ENCODE measurements around the gene TYRO3. TPM values are rescaled to one million over a fixed set of nuclear protein-coding genes. Genes with fewer than 3 reads are reported as not detected.

Gene TYRO3
- polyA plus RNA-seq, 1 of the 3 experiments (the other 2 are of a cell fraction), result 8.7 TPM

GRCh38 chr15:41561777-41562145 is 2.7 kb downstream of the TYRO3 start:
- Histone ChIP-seq H3K4me2 (no peak overlapping the region), H4K20me1 (ENCODE audit: insufficient read depth) (no peaks in the 10 kb centered on the region), H3K27ac (ENCODE audit: low read depth in 2 of 2, low read length in 1 of 2) (no peak overlapping the region), H3K9me2 (no peaks in the 10 kb centered on the region), H2AFZ (ENCODE audit: low read depth) (no peak overlapping the region), H3K9me3 (no peaks in the 10 kb centered on the region), H3K4me1 (ENCODE audit: control insufficient read depth in 1 of 2, insufficient read depth in 2 of 2, low read depth in 1 of 2, low read length in 1 of 2) (peaks cover 4 to 37% of the 10 kb centered on the region in 2 experiments; a peak in 3 of 4 replicates), H3K4me3 (ENCODE audit: low read depth in 2 of 2, low read length in 1 of 2) (no peak overlapping the region), H3F3A (replicated peaks; ENCODE audit: insufficient read depth) (peaks cover 20% of the 10 kb centered on the region), H3K9ac (no peak overlapping the region), H3K36me3 (replicated peaks in 1 of 2; ENCODE audit: control insufficient read depth in 1 of 2, insufficient read depth in 2 of 2, low read length in 1 of 2) (no peaks in the 10 kb centered on the region), H3K27me3 (ENCODE audit: insufficient read depth) (no peaks in the 10 kb centered on the region), H3K79me2 (ENCODE audit: insufficient read depth) (no peaks in the 10 kb centered on the region)
- POLR2A ChIA-PET, result no interaction called here
- CTCF ChIA-PET, result interaction anchor here (0.8 to 3.3 kb wide), 6 partner anchors 9 to 250 kb away, joined by 3 to 10 read pairs (median 7); no protein-coding TSS in a partner anchor
- no peak for DNase-seq
- WGBS (ENCODE audit: low lambda C conversion rate), result no CpG with 5 or more reads among the region's 3 CpGs
- TF ChIP-seq RXRA (IDR thresholded peaks at IDR 0.05; ENCODE audit: borderline replicate concordance, low read depth), result no peak
- no peak for TF ChIP-seq USF2 (IDR thresholded peaks at IDR 0.05; ENCODE audit: borderline replicate concordance, low read depth, low read length)
- no peak for TF ChIP-seq FOXM1 (IDR thresholded peaks at IDR 0.05; ENCODE audit: low read depth)
- TF ChIP-seq RFX5 (IDR thresholded peaks at IDR 0.05; ENCODE audit: low read length), result no peak
- TF ChIP-seq CTCF (IDR thresholded peaks at IDR 0.05), result 0 out of 2 replicates have a peak, but pooled peaks have one; percentile 8

GRCh38 chr15:41562244-41562643 is 3.2 kb downstream of the TYRO3 start:
- Histone ChIP-seq H3K9me3 (no peaks in the 10 kb centered on the region), H3K4me1 (ENCODE audit: control insufficient read depth in 1 of 2, insufficient read depth in 2 of 2, low read depth in 1 of 2, low read length in 1 of 2) (peaks cover 4 to 37% of the 10 kb centered on the region in 2 experiments; a peak in 3 of 4 replicates), H3F3A (replicated peaks; ENCODE audit: insufficient read depth) (peaks cover 16% of the 10 kb centered on the region), H4K20me1 (ENCODE audit: insufficient read depth) (no peaks in the 10 kb centered on the region), H3K4me3 (ENCODE audit: low read depth in 2 of 2, low read length in 1 of 2) (no peak overlapping the region), H3K4me2 (no peak overlapping the region), H3K79me2 (ENCODE audit: insufficient read depth) (no peaks in the 10 kb centered on the region), H3K9me2 (no peaks in the 10 kb centered on the region), H3K27ac (ENCODE audit: low read depth in 2 of 2, low read length in 1 of 2) (no peak overlapping the region), H3K27me3 (ENCODE audit: insufficient read depth) (no peaks in the 10 kb centered on the region), H3K36me3 (replicated peaks in 1 of 2; ENCODE audit: control insufficient read depth in 1 of 2, insufficient read depth in 2 of 2, low read length in 1 of 2) (no peaks in the 10 kb centered on the region), H2AFZ (ENCODE audit: low read depth) (no peak overlapping the region), H3K9ac (no peak overlapping the region)
- TF ChIP-seq EZH2phosphoT487 (IDR thresholded peaks at IDR 0.05; ENCODE audit: borderline replicate concordance, low read depth) (no peak), YY1 (IDR thresholded peaks at IDR 0.05; ENCODE audit: low read depth) (no peak), FOXJ3 (CRISPR knock-in tag; IDR thresholded peaks at IDR 0.05) (no peak), GABPA (IDR thresholded peaks at IDR 0.05; ENCODE audit: low read depth) (no peak), CHD2 (IDR thresholded peaks at IDR 0.05; ENCODE audit: low read length, partially characterized antibody) (no peak), REST (IDR thresholded peaks at IDR 0.05; ENCODE audit: low read depth, low read length) (no peak), RCOR1 (IDR thresholded peaks at IDR 0.05; ENCODE audit: low read length) (no peak), SIN3A (IDR thresholded peaks at IDR 0.05; ENCODE audit: borderline replicate concordance, low read depth, low read length) (no peak), FOXM1 (IDR thresholded peaks at IDR 0.05; ENCODE audit: low read depth) (no peak), TAF1 (IDR thresholded peaks at IDR 0.05; ENCODE audit: borderline replicate concordance, low read depth, low read length) (no peak), POLR2AphosphoS5 (IDR thresholded peaks at IDR 0.05; ENCODE audit: low read depth, low read length) (no peak), ELF1 (IDR thresholded peaks at IDR 0.05) (no peak), MAX (IDR thresholded peaks at IDR 0.05; ENCODE audit: low read depth) (no peak), TEAD4 (IDR thresholded peaks at IDR 0.05; ENCODE audit: borderline replicate concordance, insufficient read depth) (no peak), PBX3 (IDR thresholded peaks at IDR 0.05) (no peak), RFX5 (IDR thresholded peaks at IDR 0.05; ENCODE audit: low read length) (no peak), MEF2A (IDR thresholded peaks at IDR 0.05; ENCODE audit: borderline replicate concordance, low read depth) (no peak)
- DNase-seq, result no peak
- WGBS (ENCODE audit: low lambda C conversion rate), result 75% methylated on average over 5 of the region's 5 CpGs
- ChIA-PET POLR2A (no interaction called here), CTCF (interaction anchor here (0.6 to 3.3 kb wide), 6 partner anchors 10 to 937 kb away, joined by 3 to 10 read pairs (median 7); no protein-coding TSS in a partner anchor)
